Activated gamma-delta T cell treated with Interleukin-2 at 50 U/mL for 16 hours (primary cell): ENCODE measurements around the gene RASGRP4.
"Not testable (repeated sequence)": the region's sequence is repeated elsewhere in the genome, so short reads cannot be mapped to it uniquely, and the experiment has no call there.

ENCODE experiments used
- DNase-seq: peaks from one replicate; pipeline ENCODE4 v3.0.0-alpha.2; 2020

The RASGRP4 gene

DNA sequence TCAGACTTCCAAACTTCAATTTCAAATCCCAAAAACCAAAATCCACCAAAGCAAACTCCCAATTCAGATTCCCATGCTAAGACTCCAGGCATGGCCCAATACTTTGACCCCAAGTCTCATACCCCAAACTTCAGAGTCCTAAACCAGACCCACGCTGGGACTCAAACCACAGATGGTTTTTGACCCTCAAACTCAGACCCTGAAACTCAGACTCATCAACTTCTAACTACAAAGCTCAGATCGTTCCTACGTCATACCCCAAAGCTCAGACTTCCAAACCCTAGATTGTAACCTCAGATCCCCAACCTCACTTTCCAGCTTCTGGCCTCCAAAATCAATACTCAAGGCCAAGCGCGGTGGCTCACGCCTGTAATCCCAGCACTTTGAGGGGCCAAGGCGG is 19.3 kb upstream of the RASGRP4 start:
- DNase-seq: no peak

GRCh38 chr19:38444026-38444425 is 18.0 kb upstream of the RASGRP4 start:
- no peak for DNase-seq

DNA sequence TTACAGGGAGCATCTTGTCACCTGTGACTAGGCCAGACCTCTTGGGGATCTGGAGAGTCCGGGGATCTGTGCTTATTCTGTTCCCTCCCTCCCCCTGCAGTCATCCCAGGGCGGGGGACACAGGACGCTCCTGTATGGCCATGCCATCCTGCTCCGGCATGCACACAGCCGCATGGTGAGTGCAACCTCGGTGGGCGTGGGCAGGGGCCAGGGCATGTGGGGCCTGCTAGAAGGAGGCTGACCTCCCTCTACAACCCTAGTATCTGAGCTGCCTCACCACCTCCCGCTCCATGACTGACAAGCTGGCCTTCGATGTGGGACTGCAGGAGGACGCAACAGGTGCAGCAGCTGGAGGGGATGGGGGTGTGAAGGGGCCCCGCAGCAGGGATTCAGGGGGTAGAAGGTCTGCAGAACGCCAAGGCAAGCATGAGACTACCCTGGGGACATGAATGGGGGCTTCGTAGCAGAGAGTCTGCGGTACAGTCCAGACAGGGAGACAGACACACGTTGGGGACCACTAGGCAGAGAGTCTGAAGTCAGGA is 17.5 kb upstream of the RASGRP4 start:
- no peak for DNase-seq

DNA sequence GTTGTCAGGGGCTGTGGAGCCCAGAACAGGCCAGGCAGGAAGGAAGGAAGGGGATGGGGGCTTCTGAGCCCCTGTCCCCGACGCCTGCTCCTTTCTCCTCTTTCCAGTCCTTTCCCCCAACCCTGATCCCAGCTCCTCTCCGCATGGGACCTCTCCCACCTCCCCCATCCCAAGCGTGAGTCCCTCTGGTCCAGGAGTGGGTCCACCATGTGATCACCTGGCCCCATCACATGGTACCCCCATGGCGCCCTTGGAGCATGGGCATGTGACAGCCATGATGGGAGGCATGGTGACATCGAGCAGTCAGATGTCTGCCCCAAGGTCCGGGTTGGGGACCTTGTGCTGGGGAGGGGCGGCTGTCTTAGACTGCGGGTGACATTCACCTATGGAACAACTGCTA is 16.7 kb upstream of the RASGRP4 start:
- no peak for DNase-seq

- no peak for DNase-seq
Observed at GRCh38 chr19:38441657-38442348, 15.8 kb upstream of the RASGRP4 start.

DNA sequence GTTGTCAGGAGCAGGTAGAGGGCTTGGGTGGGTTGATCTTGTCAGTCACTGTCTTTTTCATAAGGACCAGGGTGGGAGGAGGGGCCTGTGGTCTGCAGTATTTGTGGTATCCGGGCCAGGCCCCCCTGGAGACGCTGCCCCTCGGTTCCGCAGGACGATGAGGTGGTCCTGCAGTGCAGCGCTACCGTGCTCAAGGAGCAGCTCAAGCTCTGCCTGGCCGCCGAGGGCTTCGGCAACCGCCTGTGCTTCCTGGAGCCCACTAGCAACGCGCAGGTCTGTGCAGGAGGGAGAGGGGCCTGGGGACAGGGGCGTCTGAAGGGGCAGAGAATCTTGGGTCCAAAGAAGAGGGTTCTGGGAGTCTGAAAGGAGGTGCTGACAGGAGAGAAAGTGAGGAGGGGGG is 14.6 kb upstream of the RASGRP4 start:
- DNase-seq: no peak

DNA sequence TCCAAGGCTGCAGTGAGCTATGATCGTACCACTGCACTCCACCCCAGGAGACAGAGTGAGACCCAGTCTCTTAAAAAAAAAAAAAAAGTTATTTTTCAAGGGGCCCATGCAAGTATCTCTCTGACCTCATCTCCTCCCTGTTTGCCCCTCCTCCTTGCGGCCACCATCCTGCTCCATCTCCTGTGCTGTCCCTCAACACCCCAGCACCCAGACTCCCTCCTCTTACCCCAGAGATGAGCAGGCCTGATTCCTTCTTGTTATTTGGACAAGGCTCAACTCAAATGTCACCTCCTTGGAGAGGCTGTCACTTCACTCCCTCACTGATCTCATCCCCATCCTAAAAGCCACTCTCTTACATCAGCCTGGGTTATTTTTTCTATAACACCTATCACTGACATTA is 11.9 kb upstream of the RASGRP4 start:
- DNase-seq: no peak

GRCh38 chr19:38437295-38437694 is 11.3 kb upstream of the RASGRP4 start:
- DNase-seq: no peak

DNA sequence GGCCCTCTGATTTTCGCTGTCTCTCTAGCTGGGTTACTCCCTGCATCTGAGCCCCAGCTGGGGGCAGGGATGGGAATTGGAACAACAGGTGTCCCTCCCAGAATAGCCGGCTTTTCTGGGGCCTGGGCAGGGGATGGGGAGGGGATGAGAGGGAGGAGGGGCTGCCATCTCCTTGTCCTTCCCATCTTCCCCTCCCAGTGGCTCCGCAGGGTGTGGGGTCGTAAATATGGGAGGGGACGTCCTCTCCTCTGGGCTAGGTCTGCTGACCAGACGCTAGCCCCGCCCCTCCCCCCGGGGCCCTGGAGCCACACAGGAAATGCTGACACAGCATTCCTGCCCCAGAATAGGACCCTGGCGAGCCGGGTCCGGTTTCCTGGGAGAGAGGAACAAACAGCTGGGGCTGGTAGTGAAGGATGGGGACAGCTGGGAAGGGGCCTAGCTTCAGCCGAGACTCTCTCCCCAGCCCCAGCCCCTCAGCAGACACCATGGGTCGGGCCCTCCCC is 8.6 kb upstream of the RASGRP4 start:
- no peak for DNase-seq

DNA sequence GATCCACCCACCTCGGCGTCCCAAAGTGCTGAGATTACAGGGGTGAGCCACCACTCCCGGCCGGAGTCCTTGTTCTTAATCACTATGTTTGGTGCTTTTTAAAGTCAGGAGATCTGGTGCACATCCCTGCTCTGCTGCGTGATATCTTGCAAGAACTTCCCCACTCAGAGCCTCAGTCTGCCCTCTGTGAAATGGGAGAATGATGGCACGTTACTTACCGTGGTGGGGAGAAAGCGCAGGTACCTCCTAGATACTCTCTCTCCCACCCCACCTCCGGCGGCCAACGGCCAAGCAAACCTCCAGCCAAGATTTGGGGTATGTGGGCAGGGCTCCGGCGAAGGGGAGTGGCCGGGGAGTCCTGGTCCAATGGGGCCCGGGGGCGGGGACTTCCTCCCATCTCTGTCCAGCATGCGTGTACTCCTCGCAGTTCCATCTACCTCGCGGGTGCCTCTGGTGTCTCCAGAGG is 7.3 kb upstream of the RASGRP4 start, which contains the start of gene RYR1:
RYR1 (plus strand) TSS at position 424 of the 466 bp plus-strand sequence. CDS start 139 bp downstream, outside the sequence.
- DNase-seq: peak; percentile 16

DNA sequence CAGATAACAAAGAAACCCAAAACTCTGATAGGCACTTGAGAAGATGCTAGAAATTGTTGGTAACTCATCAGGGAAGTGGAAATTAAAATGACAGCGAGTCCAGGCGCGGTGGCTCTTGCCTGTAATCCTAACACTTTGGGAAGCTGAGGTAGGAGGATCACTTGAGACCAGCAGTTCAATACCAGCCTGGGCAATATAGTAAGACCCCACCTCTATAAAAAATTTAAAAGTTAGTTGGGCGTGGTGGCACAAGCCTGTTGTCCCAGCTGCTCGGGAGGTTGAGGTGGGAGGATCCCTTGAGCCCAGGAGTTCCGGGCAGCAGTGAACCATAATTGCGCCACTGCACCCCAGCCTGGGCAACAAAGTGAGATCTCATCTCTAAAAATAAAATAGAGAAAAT is 4.9 kb upstream of the RASGRP4 start:
- DNase-seq: no peak

GRCh38 chr19:38429811-38430156 is 3.8 kb upstream of the RASGRP4 start:
- DNase-seq: no peak

DNA sequence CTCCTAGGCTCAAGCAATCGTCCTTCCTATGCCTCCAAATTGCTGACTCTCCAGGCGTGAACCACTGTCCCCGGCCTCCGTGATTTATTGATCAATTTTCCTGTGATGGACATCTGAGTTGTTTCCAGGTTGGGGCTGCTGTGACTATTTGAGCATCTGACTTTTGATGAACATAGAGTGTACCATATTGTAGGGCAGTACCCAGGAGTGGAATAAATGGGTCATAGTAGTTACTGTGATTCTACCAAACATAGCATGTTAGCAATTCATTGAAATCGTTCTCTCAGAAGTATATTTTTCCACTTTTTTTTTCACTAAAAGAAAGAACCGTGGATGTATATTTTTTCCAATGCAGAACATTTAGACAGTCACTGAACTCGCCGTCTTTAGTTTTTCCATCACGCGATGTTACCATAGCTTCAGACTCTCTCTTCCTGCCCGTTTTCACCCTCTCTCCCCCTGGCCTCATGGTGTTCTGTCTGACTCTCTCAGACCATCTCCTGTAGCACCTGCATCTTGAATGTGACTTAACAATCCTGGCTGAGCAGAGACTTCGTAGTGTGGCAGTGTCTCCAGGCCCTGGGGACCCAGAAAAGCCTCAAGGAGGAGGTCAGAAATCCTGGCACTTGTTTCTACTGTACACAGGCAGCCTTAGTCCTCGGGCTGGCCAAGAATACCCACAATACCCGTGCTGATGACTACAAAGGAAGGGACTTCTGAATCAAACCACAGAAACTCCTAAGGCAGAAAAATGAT is 3.2 kb upstream of the RASGRP4 start:
- no peak for DNase-seq

- DNase-seq: not testable (repeated sequence)
Observed at GRCh38 chr19:38427035-38427677, 1.1 kb upstream of the RASGRP4 start.

GRCh38 chr19:38425222-38425809 is 703 bp downstream of the RASGRP4 start:
- DNase-seq: no peak

DNA sequence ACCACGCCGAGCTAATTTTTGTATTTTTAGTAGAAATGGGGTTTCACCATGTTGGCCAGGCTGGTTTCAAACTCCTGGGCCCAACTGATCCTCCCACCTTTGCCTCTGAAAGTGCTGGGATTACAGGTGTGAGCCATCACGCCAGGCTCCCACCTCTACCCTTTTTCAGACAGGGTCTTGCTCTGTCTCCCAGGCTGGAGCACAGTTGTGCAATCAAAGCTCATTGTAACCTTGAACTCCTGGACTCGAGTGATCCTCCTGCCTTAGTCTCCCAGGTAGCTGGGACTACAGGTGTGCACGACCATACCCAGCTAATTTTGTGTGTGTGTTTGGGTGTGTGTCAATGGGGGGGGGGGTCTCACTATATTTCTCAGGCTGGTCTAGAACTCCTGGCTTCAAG is 1.7 kb downstream of the RASGRP4 start:
- no peak for DNase-seq

DNA sequence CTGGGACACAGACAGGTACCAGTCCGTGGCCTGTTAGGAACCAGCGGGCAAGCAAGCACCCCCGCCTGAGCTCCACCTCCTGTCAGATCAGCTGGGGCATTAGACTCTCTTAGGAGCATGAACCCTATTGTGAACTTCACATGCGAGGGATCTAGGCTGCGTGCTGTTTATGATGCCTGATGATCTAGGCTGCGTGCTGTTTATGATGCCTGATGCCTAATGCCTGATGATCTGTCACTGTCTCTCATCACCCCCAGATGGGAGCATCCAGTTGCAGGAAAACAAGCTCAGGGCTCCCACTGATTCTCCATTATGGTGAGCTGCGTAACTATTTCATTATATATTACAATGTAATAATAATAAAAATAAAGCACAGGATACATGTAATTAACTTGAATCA is 3.6 kb downstream of the RASGRP4 start:
- no peak for DNase-seq

GRCh38 chr19:38421856-38422255 is 4.2 kb downstream of the RASGRP4 start:
- DNase-seq: no peak

DNA sequence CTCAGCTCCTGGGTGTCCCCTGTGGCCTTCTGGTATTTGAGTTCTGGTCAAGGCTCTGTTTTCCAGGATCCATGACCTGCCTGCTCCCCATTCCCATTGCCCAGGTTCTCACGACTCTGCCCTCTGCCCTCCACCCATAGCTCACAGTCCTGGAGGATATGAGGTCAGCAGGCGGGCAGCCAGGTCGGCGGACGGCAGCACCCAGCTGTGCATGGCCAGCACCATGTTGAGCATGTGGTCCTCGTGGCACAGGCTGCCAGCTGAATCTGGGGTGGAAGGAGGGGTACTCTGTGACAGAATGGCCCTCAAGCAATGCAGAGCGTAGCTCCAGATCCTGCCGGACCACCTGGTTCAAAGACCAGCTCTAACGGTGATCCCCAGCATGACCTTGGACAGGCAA is 5.1 kb downstream of the RASGRP4 start:
- DNase-seq: no peak

GRCh38 chr19:38417544-38418506 is 8.2 kb downstream of the RASGRP4 start:
- peak; percentile 35 for DNase-seq

DNA sequence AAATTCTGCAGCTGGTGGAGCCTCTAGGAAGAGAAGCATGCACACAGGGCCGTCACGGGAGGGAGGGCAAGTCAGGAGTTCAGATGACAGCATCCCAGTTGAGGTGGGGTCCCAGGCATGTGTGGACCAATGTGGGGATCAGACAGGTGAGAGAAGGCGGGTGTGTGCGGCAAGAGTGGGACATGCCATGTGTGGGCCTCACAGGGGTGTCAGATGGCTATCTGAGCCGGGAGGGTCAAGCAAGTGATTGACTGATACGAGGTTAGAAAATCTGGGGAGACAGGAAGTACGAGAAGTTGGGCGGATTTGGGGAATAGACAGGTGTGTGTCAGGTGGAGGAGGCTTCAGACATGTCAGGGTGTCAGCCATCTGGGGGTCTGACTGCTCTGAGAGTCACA is 8.9 kb downstream of the RASGRP4 start:
- no peak for DNase-seq

DNA sequence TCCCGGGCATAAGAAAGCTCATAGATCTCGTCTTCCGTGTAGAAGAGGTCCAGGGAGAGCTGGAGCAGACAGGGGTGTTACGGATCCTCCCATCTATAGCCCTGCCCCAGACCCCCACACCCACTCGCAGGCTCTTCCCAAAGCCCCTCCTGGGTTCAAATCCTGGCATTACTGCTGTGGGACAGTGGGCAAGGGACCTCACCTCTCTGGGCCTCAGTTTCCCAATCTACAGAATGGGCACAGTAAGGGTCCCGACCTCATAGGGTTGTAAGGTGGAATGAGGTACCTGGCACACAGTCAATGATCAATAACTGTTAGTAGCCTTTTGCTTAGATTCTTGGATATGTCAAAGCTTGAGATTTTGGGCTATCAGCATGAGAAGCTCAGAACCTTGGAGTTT is 12.6 kb downstream of the RASGRP4 start:
- no peak for DNase-seq
